Stomach (tissue), 9 donors: ENCODE measurements around the gene PPBP. TPM values are rescaled to one million over a fixed set of nuclear protein-coding genes. Genes with fewer than 3 reads are reported as not detected.

ENCODE experiments used
- DNase-seq, 2 donors: peaks; one replicate each; pipeline versions ENCODE4 v3.0.0 to v3.0.0-alpha.2; 2013 to 2019
- H3K27ac ChIP-seq, 5 donors: fragments of 200-600 bp in 4 of 5; sonication (generic) in 4 of 5; one replicate each; pipeline ENCODE4 v1.5.1; 2013 to 2019; ENCODE audit warnings: mild to moderate bottlenecking in 1 of 5, moderate library complexity in 1 of 5
- H3K27me3 ChIP-seq, 3 donors: fragments of 200-600 bp; sonication (generic); one replicate each; pipeline ENCODE4 v1.5.1; 2017 to 2019; ENCODE audit warnings: mixed run types in 1 of 3
- H3K36me3 ChIP-seq, 4 donors: fragments of 200-600 bp; sonication (generic); 1 replicate in 3 of 4; 2 replicates in 1 of 4; pipeline ENCODE4 v1.5.1; 2016 to 2019
- H3K4me1 ChIP-seq, 4 donors: fragments of 200-600 bp; sonication (generic); one replicate each; pipeline ENCODE4 v1.5.1; 2016 to 2019
- H3K4me3 ChIP-seq, 4 donors: fragments of 200-600 bp; sonication (generic) in 3 of 4; one replicate each; pipeline ENCODE4 v1.5.1; 2016 to 2019; ENCODE audit warnings: mild to moderate bottlenecking in 1 of 4
- H3K9me3 ChIP-seq, 4 donors: fragments of 200-600 bp; sonication (generic); one replicate each; pipeline ENCODE4 v1.5.1; 2016 to 2019
- CTCF ChIP-seq, 7 experiments: fragments of 450-650 bp in 4 of 7; fragments of 200-600 bp in 3 of 7; sonication (generic) in 3 of 7; IDR thresholded peaks; one replicate each; pipeline ENCODE4 v1.5.1; 2016 to 2019; ENCODE audit warnings: antibody characterized with exemption in 7 of 7, control low read depth in 2 of 7, mild to moderate bottlenecking in 1 of 7
- EP300 ChIP-seq: sonication (generic); formaldehyde crosslinking; IDR thresholded peaks from one replicate; pipeline ENCODE4 v1.6.1; 2017; ENCODE audit warnings: antibody characterized with exemption
- POLR2A ChIP-seq, 4 donors: fragments of 450-650 bp; IDR thresholded peaks; one replicate each; pipeline ENCODE4 v1.6.1; 2016; ENCODE audit warnings: antibody characterized with exemption in 4 of 4, control low read depth in 2 of 4, mild to moderate bottlenecking in 1 of 4, moderate library complexity in 1 of 4
- POLR2AphosphoS5 ChIP-seq, 3 donors: sonication (generic); formaldehyde crosslinking; IDR thresholded peaks; one replicate each; pipeline ENCODE4 v1.6.1; 2016; ENCODE audit warnings: antibody characterized with exemption in 3 of 3
- WGBS, 5 donors: extraction: QIAGEN DNeasy Blood & Tissue Kit in 3 of 5; methylation state at CpG; one replicate each; pipeline versions ENCODE4 v1.1.5 to v1.1.7; 2013 to 2018; 5-methylcytosine and 5-hydroxymethylcytosine counted together
- intact Hi-C: fragments of 100-400 bp; cut with DNase I; formaldehyde crosslinking; loops from one replicate; pipeline ENCODE4 v1.15.1; 2023; ENCODE audit warnings: low total_unique reads
- polyA plus RNA-seq, 3 donors: library from polyadenylated mRNA; stranded (reverse); fragments of 200-250 nt; gene quantifications; one replicate each; pipeline ENCODE4 v1.2.3, GENCODE V29; 2013
- total RNA-seq, 5 donors: library from RNA; depleted of rRNA; stranded (reverse); fragments of >200 nt; gene quantifications; one replicate each; pipeline versions ENCODE4 v1.1.0 to v1.2.3, GENCODE V29; 2014 to 2016
- donor health status: healthy with polysubstance abuse.
- donor health status: Bipolar disorder and iron deficiency.
- donor health status: healthy.

The PPBP gene
- total and polyA plus RNA-seq, 8 donors, result 2.4 to 6.6 TPM; not detected in 6

DNA sequence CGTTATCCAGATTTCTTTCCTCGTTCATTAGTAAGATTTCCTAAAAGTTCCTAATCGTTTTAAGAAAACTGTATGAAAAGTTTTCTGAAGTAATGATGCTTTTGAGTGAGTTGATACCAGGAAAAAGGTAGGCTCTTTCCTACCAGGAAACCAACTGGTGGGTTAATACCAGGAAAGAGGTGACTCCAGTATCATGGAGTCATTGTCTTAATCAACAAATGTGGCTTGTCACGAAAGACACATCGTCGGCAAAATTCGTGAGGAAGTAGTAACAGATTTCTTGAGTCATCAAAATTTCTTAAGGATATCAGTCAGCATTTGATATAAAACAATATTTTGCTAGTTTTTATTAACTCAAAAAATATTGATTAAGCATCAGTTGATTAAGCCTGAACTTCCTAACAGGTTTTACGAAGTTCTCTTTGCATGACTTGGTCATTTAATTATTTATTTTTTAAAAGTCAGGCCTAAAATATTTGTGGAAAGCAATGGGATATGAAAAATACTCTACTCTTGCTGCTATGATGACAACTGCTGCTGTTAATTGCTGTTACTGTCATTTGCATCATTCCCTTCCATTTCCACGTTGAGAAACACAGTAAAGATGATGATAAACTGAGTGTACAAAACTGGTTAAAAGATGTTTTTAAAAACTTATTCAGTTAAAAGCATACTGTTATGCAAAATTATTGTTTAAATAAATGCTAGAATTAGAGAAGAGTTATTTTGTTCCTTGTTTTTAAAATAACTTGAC is 3.2 kb upstream of the PPBP start:
- 87 to 95% (median 91%) methylated on average over 9 of the region's 9 CpGs for WGBS, 5 donors
- no peaks in the 10 kb centered on the region for H3K9me3 ChIP-seq
- H3K27me3 ChIP-seq, result no peaks in the 10 kb centered on the region
- no peak overlapping the region for H3K4me3 ChIP-seq
- H3K36me3 ChIP-seq, result no peaks in the 10 kb centered on the region
- no peak overlapping the region for H3K27ac ChIP-seq
- intact Hi-C loops, result no loop called here
- no peak for DNase-seq
- peaks cover 0 to 15% (median 0%) of the 10 kb centered on the region in 4 donors for H3K4me1 ChIP-seq
- TF ChIP-seq POLR2AphosphoS5 (IDR thresholded peaks at IDR 0.05) (no peak), CTCF (IDR thresholded peaks at IDR 0.05) (no peak), POLR2A (IDR thresholded peaks at IDR 0.05) (no peak), EP300 (no peak)

DNA sequence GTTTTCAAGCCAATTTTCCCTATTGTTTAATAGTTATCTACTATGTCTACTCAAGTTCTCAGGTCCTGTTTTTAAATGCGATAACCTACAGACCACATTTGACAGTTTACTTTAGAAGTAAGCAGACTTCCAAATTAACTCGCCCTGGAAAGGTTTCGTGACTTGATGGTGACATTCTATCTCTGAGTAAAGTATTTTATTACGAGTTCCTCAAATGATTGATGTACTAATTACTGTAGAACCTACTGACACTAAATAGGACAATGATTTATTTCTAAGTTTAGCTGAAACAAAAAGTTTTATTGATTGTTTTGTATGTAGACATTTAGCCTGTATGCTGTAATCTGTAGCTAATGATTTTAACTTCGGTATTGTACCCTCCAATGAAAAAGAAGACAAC is 1.9 kb upstream of the PPBP start:
- Histone ChIP-seq H3K9me3 (no peaks in the 10 kb centered on the region), H3K27me3 (no peaks in the 10 kb centered on the region), H3K4me3 (no peak overlapping the region), H3K36me3 (no peaks in the 10 kb centered on the region), H3K27ac (no peak overlapping the region), H3K4me1 (peaks cover 0 to 15% (median 0%) of the 10 kb centered on the region in 4 donors)
- 26 to 56% (median 39%) methylated on average over 5 of the region's 5 CpGs for WGBS, 5 donors
- no peak for TF ChIP-seq CTCF (IDR thresholded peaks at IDR 0.05)
- TF ChIP-seq POLR2AphosphoS5 (IDR thresholded peaks at IDR 0.05), result no peak
- no peak for TF ChIP-seq EP300
- TF ChIP-seq POLR2A (IDR thresholded peaks at IDR 0.05), result no peak
- intact Hi-C loops, result no loop called here
- DNase-seq, result no peak

GRCh38 chr4:73989031-73989430 is 1.0 kb upstream of the PPBP start:
- Histone ChIP-seq H3K27ac (no peak overlapping the region), H3K4me1 (peaks cover 0 to 15% (median 0%) of the 10 kb centered on the region in 4 donors), H3K9me3 (no peaks in the 10 kb centered on the region), H3K4me3 (no peak overlapping the region), H3K36me3 (no peaks in the 10 kb centered on the region), H3K27me3 (no peaks in the 10 kb centered on the region)
- intact Hi-C loops, result no loop called here
- TF ChIP-seq POLR2AphosphoS5 (IDR thresholded peaks at IDR 0.05) (no peak), CTCF (IDR thresholded peaks at IDR 0.05) (no peak), POLR2A (IDR thresholded peaks at IDR 0.05) (no peak), EP300 (no peak)
- WGBS, 5 donors, result 40 to 58% (median 47%) methylated on average over 3 of the region's 3 CpGs
- no peak for DNase-seq

DNA sequence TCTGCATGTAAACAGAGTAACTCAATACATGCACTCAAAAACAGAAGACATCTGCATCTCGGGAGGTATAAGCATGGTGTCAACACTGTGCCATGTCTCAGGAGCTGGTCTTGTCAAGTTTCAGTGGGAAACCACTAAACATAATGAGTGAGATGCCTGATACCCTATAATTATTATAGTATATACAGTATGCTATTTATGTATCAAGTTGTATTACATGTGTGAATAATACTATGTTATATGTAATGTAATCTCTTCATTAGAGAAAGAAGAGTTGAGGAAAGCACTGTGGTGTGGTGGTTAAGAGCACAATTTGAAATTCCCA is 2.5 kb downstream of the PPBP start:
- DNase-seq, result no peak
- TF ChIP-seq EP300 (no peak), CTCF (IDR thresholded peaks at IDR 0.05) (no peak), POLR2A (IDR thresholded peaks at IDR 0.05) (no peak), POLR2AphosphoS5 (IDR thresholded peaks at IDR 0.05) (no peak)
- intact Hi-C loops, result no loop called here
- Histone ChIP-seq H3K27me3 (peaks cover 0 to 12% (median 3%) of the 10 kb centered on the region in 3 donors), H3K27ac (no peak overlapping the region), H3K4me3 (no peak overlapping the region), H3K4me1 (peaks cover 0 to 23% (median 4%) of the 10 kb centered on the region in 4 donors), H3K9me3 (no peaks in the 10 kb centered on the region), H3K36me3 (no peaks in the 10 kb centered on the region)
- WGBS, 5 donors, result 58 to 80% (median 74%) methylated on average over 1 of the region's 1 CpG
